PFSK-1 (cell line): Measurements from ENCODE around the gene CCR7.

Experiments used
- FOXP2 ChIP-seq: optimal IDR thresholded peaks from 2 replicates; pipeline ENCODE3; 2011; ENCODE audit warnings: borderline replicate concordance, control low read depth, inconsistent platforms; ENCODE audit not compliant: insufficient read depth; ENCODE audit errors: extremely low read length, extremely low read depth
- POLR2AphosphoS5 ChIP-seq: IDR thresholded peaks from 2 replicates; pipeline ENCODE4 v1.6.1; 2012; ENCODE audit warnings: low read depth, mild to moderate bottlenecking, control low read depth, low read length, moderate library complexity
- REST ChIP-seq, 2 experiments: IDR thresholded peaks; 2 replicates each; pipeline versions ENCODE4 v1.6.1 to v1.8.0; 2011 to 2012; ENCODE audit warnings: low read depth in 2 of 2, low read length in 2 of 2, control low read depth in 1 of 2, inconsistent platforms in 1 of 2, mild to moderate bottlenecking in 1 of 2, moderate library complexity in 1 of 2; ENCODE audit not compliant: insufficient read depth in 1 of 2
- SIN3A ChIP-seq: IDR thresholded peaks from 2 replicates; pipeline ENCODE4 v1.6.1; 2012; ENCODE audit warnings: mild to moderate bottlenecking, low read length, moderate library complexity, borderline replicate concordance; ENCODE audit not compliant: insufficient read depth
- TAF1 ChIP-seq: IDR thresholded peaks from 2 replicates; pipeline ENCODE4 v1.6.1; 2012; ENCODE audit warnings: low read length, control low read depth, borderline replicate concordance; ENCODE audit not compliant: insufficient read depth

GRCh38 chr17:40556198-40556661, 9.0 kb downstream of the CCR7 start:
- TF ChIP-seq TAF1 (no peak), SIN3A (no peak), POLR2AphosphoS5 (no peak), REST (IDR thresholded peaks at IDR 0.05; ENCODE audit: insufficient read depth in 1 of 2, low read depth in 2 of 2, low read length in 2 of 2) (no peak), FOXP2 (no peak)
